DMS153 treated with DMSO at 0.1 percent for 48 hours (cell line): Measurements from ENCODE around the gene NCOA3.
"Not testable (repeated sequence)": the region's sequence is repeated elsewhere in the genome, so short reads cannot be mapped to it uniquely, and the experiment has no call there.

ENCODE experiments used
- DNase-seq: peaks from one replicate; lab custom pipeline; 2025; ENCODE audit not compliant: unreplicated experiment; lab: John Stamatoyannopoulos, UW

Gene NCOA3

GRCh38 chr20:47535994-47536393 is 34.3 kb downstream of the NCOA3 start:
- no peak for DNase-seq

GRCh38 chr20:47540443-47541354 is 39.0 kb downstream of the NCOA3 start:
- no peak for DNase-seq

- DNase-seq = no peak
These were observed 39.8 kb downstream of the NCOA3 start for GRCh38 chr20:47541355-47541922.

- DNase-seq = no peak
These were observed 41.3 kb downstream of the NCOA3 start for GRCh38 chr20:47543006-47543431.

- DNase-seq = no peak
These were observed 42.6 kb downstream of the NCOA3 start for GRCh38 chr20:47544240-47544639.

GRCh38 chr20:47544852-47545251 is 43.2 kb downstream of the NCOA3 start:
- no peak for DNase-seq

GRCh38 chr20:47545499-47545898 is 43.8 kb downstream of the NCOA3 start:
- no peak for DNase-seq

- no peak for DNase-seq
These were observed 44.7 kb downstream of the NCOA3 start for GRCh38 chr20:47546184-47547033.

- no peak for DNase-seq
These were observed 45.3 kb downstream of the NCOA3 start for GRCh38 chr20:47547034-47547387.

GRCh38 chr20:47549671-47550070 is 48.0 kb downstream of the NCOA3 start:
- DNase-seq = no peak

GRCh38 chr20:47551222-47551621 is 49.5 kb downstream of the NCOA3 start:
- no peak for DNase-seq

- DNase-seq = no peak
These were observed 50.2 kb downstream of the NCOA3 start for GRCh38 chr20:47551841-47552240.

- DNase-seq = no peak
These were observed 51.3 kb downstream of the NCOA3 start for GRCh38 chr20:47552996-47553395.

GRCh38 chr20:47553594-47554235 is 52.0 kb downstream of the NCOA3 start:
- not testable (repeated sequence) for DNase-seq

- not testable (repeated sequence) for DNase-seq
These were observed 52.6 kb downstream of the NCOA3 start for GRCh38 chr20:47554283-47554682.

GRCh38 chr20:47557218-47557617 is 55.5 kb downstream of the NCOA3 start:
- DNase-seq = no peak

- no peak for DNase-seq
These were observed 56.1 kb downstream of the NCOA3 start for GRCh38 chr20:47557791-47558190.

GRCh38 chr20:47558295-47559066 is 56.8 kb downstream of the NCOA3 start:
- no peak for DNase-seq

- no peak for DNase-seq
These were observed 57.5 kb downstream of the NCOA3 start for GRCh38 chr20:47559141-47559540.

GRCh38 chr20:47561180-47561579 is 59.5 kb downstream of the NCOA3 start:
- no peak for DNase-seq
